ENCODE measurements around the gene ANOS1.

The ANOS1 gene

DNA sequence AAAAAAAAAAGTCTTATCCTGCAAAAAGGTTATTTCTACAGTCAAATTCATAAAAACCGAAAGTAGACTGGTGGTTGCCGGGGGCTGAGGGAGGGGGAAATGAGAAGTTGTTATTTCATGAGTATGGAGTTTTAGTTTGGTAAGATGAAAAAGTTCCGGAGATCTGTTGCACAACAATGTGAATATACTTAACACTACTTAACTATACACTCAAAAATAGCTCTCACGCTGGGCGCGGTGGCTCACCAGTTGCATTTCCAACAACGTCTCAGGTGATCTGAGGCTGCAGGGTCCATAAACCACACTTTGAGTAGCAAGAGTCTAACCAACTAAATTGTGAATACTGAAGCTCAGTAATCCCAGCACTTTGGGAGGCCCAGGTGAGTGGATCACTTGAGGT lies 52.4 kb downstream of the ANOS1 start:
- TF ChIP-seq, protein P1, sequence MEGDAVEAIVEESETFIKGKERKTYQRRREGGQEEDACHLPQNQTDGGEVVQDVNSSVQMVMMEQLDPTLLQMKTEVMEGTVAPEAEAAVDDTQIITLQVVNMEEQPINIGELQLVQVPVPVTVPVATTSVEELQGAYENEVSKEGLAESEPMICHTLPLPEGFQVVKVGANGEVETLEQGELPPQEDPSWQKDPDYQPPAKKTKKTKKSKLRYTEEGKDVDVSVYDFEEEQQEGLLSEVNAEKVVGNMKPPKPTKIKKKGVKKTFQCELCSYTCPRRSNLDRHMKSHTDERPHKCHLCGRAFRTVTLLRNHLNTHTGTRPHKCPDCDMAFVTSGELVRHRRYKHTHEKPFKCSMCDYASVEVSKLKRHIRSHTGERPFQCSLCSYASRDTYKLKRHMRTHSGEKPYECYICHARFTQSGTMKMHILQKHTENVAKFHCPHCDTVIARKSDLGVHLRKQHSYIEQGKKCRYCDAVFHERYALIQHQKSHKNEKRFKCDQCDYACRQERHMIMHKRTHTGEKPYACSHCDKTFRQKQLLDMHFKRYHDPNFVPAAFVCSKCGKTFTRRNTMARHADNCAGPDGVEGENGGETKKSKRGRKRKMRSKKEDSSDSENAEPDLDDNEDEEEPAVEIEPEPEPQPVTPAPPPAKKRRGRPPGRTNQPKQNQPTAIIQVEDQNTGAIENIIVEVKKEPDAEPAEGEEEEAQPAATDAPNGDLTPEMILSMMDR (IDR thresholded peaks at IDR 0.05; ENCODE audit: low read depth, low read length), result no peak
- H3K4me3 ChIP-seq (ENCODE audit: low read depth, low read length), result no peak overlapping the region

- H3K4me3 ChIP-seq (ENCODE audit: low read depth, low read length), result no peak overlapping the region
- TF ChIP-seq, protein P1 (IDR thresholded peaks at IDR 0.05; ENCODE audit: low read depth, low read length), result no peak
Observed at GRCh38 chrX:8675006-8675630, 56.8 kb downstream of the ANOS1 start.

DNA sequence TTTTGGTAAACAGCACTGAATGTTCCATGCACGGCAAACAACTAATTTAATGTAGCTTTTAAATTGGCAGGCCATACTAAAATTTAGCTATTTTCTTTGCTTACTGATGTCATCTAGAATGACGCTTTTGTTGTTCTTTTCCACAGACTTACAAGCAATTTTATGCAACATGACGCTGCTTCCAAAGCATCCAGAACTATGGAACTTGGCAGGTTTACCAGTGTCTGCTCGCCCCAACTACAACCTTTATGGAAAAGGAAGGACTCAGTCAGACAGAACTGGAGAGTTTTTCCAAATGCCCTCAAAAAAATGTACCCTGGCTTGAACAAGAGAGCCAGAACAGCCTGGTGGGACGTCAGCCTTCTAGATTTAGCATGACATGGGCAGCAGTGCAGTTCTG lies 58.7 kb downstream of the ANOS1 start:
- TF ChIP-seq, protein P1 (IDR thresholded peaks at IDR 0.05; ENCODE audit: low read depth, low read length), result no peak

GRCh38 chrX:8672176-8672575 lies 59.8 kb downstream of the ANOS1 start:
- TF ChIP-seq, protein P1 (IDR thresholded peaks at IDR 0.05; ENCODE audit: low read depth, low read length), result no peak
- no peak overlapping the region for H3K4me3 ChIP-seq (ENCODE audit: low read depth, low read length)

More for the DNA sequence above, 58.7 kb downstream of the ANOS1 start:
- no peak overlapping the region for H3K4me3 ChIP-seq (ENCODE audit: low read depth, low read length)

GRCh38 chrX:8668813-8669212 lies 63.1 kb downstream of the ANOS1 start:
- H3K4me3 ChIP-seq (ENCODE audit: low read depth, low read length), result no peak overlapping the region
- TF ChIP-seq, protein P1 (IDR thresholded peaks at IDR 0.05; ENCODE audit: low read depth, low read length), result no peak

GRCh38 chrX:8663325-8663724 lies 68.6 kb downstream of the ANOS1 start:
- TF ChIP-seq, protein P1 (IDR thresholded peaks at IDR 0.05; ENCODE audit: low read depth, low read length), result no peak
- no peak overlapping the region for H3K4me3 ChIP-seq (ENCODE audit: low read depth, low read length)

DNA sequence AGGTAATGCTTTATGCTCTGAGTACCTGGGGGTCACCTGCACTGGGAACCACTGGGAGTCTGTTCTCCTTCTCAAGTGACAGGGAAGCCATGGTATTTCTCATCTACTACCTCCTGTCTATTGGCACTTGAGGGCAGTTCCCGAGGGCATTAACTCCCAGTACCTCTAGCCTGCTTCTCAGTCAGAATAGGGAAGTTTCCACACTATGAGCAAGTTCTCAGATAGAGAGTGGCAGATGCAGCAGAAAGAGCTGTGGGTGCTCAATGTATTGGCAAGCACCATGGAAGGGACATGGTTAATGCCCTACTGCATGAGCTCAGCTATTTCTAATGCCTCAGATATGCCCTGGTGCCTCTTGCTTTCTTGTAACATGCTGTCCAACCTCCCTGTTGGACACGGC lies 74.1 kb downstream of the ANOS1 start:
- TF ChIP-seq, protein P1 (IDR thresholded peaks at IDR 0.05; ENCODE audit: low read depth, low read length), result no peak
- no peak overlapping the region for H3K4me3 ChIP-seq (ENCODE audit: low read depth, low read length)
